ENCODE results near the gene KRT4. TPM values are rescaled to one million over a fixed set of nuclear protein-coding genes. Genes with fewer than 3 reads are reported as not detected.

Gene KRT4
- total RNA-seq, 4 donors from 2014 or later = not detected

DNA sequence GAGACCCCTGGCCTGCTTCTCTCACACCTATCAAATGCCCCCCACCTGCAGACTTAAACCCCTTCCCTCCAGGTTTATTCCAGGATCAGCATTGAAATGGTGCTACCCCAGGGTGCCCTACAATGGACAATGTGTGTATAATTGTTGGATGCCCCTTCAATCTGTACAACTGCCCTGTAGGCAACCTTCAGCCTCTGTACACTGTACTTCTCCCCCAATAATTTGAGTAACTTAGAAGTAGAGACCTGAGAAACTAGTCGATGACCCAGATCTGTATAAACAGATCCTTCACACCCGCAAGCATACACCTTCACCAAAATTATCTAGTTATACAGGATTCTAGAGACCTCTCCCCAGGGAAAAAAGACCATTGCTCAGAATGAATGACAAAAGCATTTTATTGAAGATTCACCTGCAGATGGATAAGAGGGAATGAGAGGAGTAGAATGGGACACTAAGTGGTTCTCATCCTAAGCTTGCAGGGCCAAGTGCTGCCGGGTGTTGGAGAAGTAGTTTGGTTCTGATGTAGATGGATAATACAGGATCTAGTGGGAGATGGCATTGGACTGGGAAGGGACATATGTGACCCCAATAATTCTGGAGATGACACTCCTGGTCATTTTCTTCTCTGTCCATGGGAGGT is 7.6 kb downstream of the KRT4 start:
- no peak overlapping the region for H3K4me3 ChIP-seq
- no peak overlapping the region for H3K27ac ChIP-seq
- H3K27me3 ChIP-seq = no peaks in the 10 kb centered on the region
- H3K4me1 ChIP-seq = no peaks in the 10 kb centered on the region
- DNase-seq (ENCODE audit: low spot score in 2 of 2) = no peak
- WGBS, 2 donors = 92 to 98% methylated on average over 3 of the region's 3 CpGs
- H3K9me3 ChIP-seq = no peaks in the 10 kb centered on the region
- TF ChIP-seq EP300 (IDR thresholded peaks at IDR 0.05) = no peak
- no peak for TF ChIP-seq POLR2A (IDR thresholded peaks at IDR 0.05)
- TF ChIP-seq CTCF (IDR thresholded peaks at IDR 0.05) = no peak
- H3K36me3 ChIP-seq = no peaks in the 10 kb centered on the region

DNA sequence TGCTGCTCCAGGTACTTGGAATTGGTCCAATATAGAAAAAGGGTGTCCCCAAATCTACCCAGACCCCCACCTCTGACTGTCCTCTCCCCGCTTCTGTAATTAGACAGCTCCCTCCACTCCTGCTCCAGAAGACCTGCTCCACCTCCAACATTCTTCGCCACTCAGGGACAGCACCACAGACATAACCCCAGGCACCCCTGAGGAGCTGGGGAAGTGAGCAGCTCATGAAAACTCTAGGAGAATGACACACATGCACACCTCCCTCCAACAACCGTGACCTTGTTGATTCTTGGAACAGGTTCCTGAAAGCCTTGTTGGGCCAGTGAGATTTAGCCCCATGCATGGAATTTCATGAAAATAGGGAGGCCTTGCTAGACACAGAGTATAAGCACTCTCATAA is 8.2 kb downstream of the KRT4 start:
- 56 to 75% methylated on average over 3 of the region's 3 CpGs for WGBS, 2 donors
- no peak overlapping the region for H3K4me3 ChIP-seq
- no peaks in the 10 kb centered on the region for H3K36me3 ChIP-seq
- H3K27me3 ChIP-seq = no peaks in the 10 kb centered on the region
- no peak overlapping the region for H3K27ac ChIP-seq
- TF ChIP-seq CTCF (IDR thresholded peaks at IDR 0.05) = no peak
- TF ChIP-seq POLR2A (IDR thresholded peaks at IDR 0.05) = no peak
- TF ChIP-seq EP300 (IDR thresholded peaks at IDR 0.05) = no peak
- no peak for DNase-seq (ENCODE audit: low spot score in 2 of 2)
- H3K4me1 ChIP-seq = no peaks in the 10 kb centered on the region
- no peaks in the 10 kb centered on the region for H3K9me3 ChIP-seq

- Histone ChIP-seq H3K27me3 (no peaks in the 10 kb centered on the region), H3K36me3 (no peaks in the 10 kb centered on the region), H3K4me3 (no peak overlapping the region), H3K9me3 (no peaks in the 10 kb centered on the region), H3K27ac (no peak overlapping the region), H3K4me1 (no peaks in the 10 kb centered on the region)
- no peak for TF ChIP-seq EP300 (IDR thresholded peaks at IDR 0.05)
- no peak for TF ChIP-seq POLR2A (IDR thresholded peaks at IDR 0.05)
- no peak for TF ChIP-seq CTCF (IDR thresholded peaks at IDR 0.05)
- WGBS, 2 donors = 7 to 11% methylated on average over 1 of the region's 1 CpG
- DNase-seq (ENCODE audit: low spot score in 2 of 2) = no peak
Observed at GRCh38 chr12:52805000-52805399, 8.9 kb downstream of the KRT4 start.

GRCh38 chr12:52802442-52802841 is 11.5 kb downstream of the KRT4 start:
- Histone ChIP-seq H3K27me3 (no peaks in the 10 kb centered on the region), H3K4me3 (no peak overlapping the region), H3K36me3 (no peaks in the 10 kb centered on the region), H3K4me1 (no peaks in the 10 kb centered on the region), H3K27ac (no peak overlapping the region), H3K9me3 (no peaks in the 10 kb centered on the region)
- TF ChIP-seq EP300 (IDR thresholded peaks at IDR 0.05) (no peak), POLR2A (IDR thresholded peaks at IDR 0.05) (no peak), CTCF (IDR thresholded peaks at IDR 0.05) (no peak)
- DNase-seq (ENCODE audit: low spot score in 2 of 2) = no peak
- 68 to 71% methylated on average over 6 of the region's 6 CpGs for WGBS, 2 donors

- H3K4me3 ChIP-seq = no peak overlapping the region
- H3K27me3 ChIP-seq = no peaks in the 10 kb centered on the region
- H3K9me3 ChIP-seq = no peaks in the 10 kb centered on the region
- no peak for DNase-seq (ENCODE audit: low spot score in 2 of 2)
- TF ChIP-seq CTCF (IDR thresholded peaks at IDR 0.05) = no peak
- no peaks in the 10 kb centered on the region for H3K4me1 ChIP-seq
- no peaks in the 10 kb centered on the region for H3K36me3 ChIP-seq
- no peak overlapping the region for H3K27ac ChIP-seq
- 67 to 70% methylated on average over 3 of the region's 3 CpGs for WGBS, 2 donors
Observed at GRCh38 chr12:52801773-52802172, 12.1 kb downstream of the KRT4 start.

All from tibial nerve (tissue), 4 donors.